CD4-positive, alpha-beta T cell (primary cell): ENCODE measurements around the gene TMEM62. TPM values are rescaled to one million over a fixed set of nuclear protein-coding genes. Genes with fewer than 3 reads are reported as not detected.

ENCODE experiments used
- ATAC-seq: fragments of 200-7000 bp; cut with Tn5 transposase; one replicate; pipeline ENCODE4 v1.10.0; 2022; ENCODE audit warnings: mild to moderate bottlenecking; ENCODE audit not compliant: poor library complexity
- CTCF ChIA-PET: fragments of 350-600 bp; sonication (Branson Sonifier 250); formaldehyde crosslinking; loops from one replicate; lab custom pipeline; 2021; ENCODE audit warnings: antibody characterized with exemption, inconsistent platforms; lab: Charles Lee
- POLR2A ChIA-PET: fragments of 350-600 bp; sonication (Branson Sonifier 250); formaldehyde crosslinking; loops from one replicate; lab custom pipeline; 2021; ENCODE audit warnings: antibody characterized with exemption, inconsistent platforms; lab: Charles Lee
- DNase-seq, 14 experiments: peaks; one replicate each; pipeline ENCODE4 v3.0.0-alpha.2; 2013 to 2020; ENCODE audit warnings: mixed read lengths in 2 of 14
- H3K27ac ChIP-seq, 2 donors: one replicate each; pipeline versions ENCODE4 v1.5.1 to v1.7.0; 2013; ENCODE audit warnings: low read length in 2 of 2, low read depth in 1 of 2, mild to moderate bottlenecking in 1 of 2
- H3K27me3 ChIP-seq, 2 experiments: 1 replicate in 1 of 2; 2 replicates in 1 of 2; pipeline versions ENCODE4 v1.6.1 to v1.7.0; 2013; ENCODE audit warnings: low read length in 2 of 2, control low read depth in 1 of 2, mild to moderate bottlenecking in 1 of 2, moderate library complexity in 1 of 2; ENCODE audit not compliant: insufficient read depth in 2 of 2, control insufficient read depth in 1 of 2
- H3K36me3 ChIP-seq: one replicate; pipeline ENCODE4 v1.6.1; 2013; ENCODE audit warnings: low read length, control low read depth; ENCODE audit not compliant: insufficient read depth
- H3K4me1 ChIP-seq: one replicate; pipeline ENCODE4 v1.6.1; 2013; ENCODE audit warnings: low read length, control low read depth; ENCODE audit not compliant: insufficient read depth
- H3K4me3 ChIP-seq: one replicate; pipeline ENCODE4 v1.5.1; 2013; ENCODE audit warnings: mild to moderate bottlenecking, low read length, moderate library complexity
- H3K9me3 ChIP-seq, 2 experiments: 1 replicate in 1 of 2; 2 replicates in 1 of 2; pipeline versions ENCODE4 v1.6.1 to v1.7.0; 2013; ENCODE audit warnings: low read length in 2 of 2, mild to moderate bottlenecking in 2 of 2, control low read depth in 1 of 2, moderate library complexity in 1 of 2; ENCODE audit not compliant: control insufficient read depth in 1 of 2, insufficient read depth in 1 of 2
- H3K27ac Mint-ChIP-seq: one replicate; pipeline ENCODE4 v1.8.0; 2020; ENCODE audit warnings: mixed read lengths
- H3K27me3 Mint-ChIP-seq: one replicate; pipeline ENCODE4 v1.8.0; 2021; ENCODE audit warnings: mixed read lengths
- H3K36me3 Mint-ChIP-seq: one replicate; pipeline ENCODE4 v1.8.0; 2021; ENCODE audit warnings: low read depth, mixed read lengths
- H3K4me1 Mint-ChIP-seq: one replicate; pipeline ENCODE4 v1.8.0; 2021; ENCODE audit warnings: low read depth, mixed read lengths
- H3K4me3 Mint-ChIP-seq: one replicate; pipeline ENCODE4 v1.8.0; 2020; ENCODE audit warnings: mild to moderate bottlenecking, mixed read lengths
- H3K9me3 Mint-ChIP-seq: one replicate; pipeline ENCODE4 v1.8.0; 2020; ENCODE audit warnings: mixed read lengths
- intact Hi-C, 2 experiments: fragments of 100-400 bp; cut with DNase I in 1 of 2; cut with micrococcal nuclease in 1 of 2; formaldehyde crosslinking; loops; one replicate each; pipeline versions ENCODE4 v1.15.1 to v1.9.0; 2023 to 2025; cut with DNase I, micrococcal nuclease
- total RNA-seq, 174 experiments: library from RNA in 2 of 174; stranded (reverse) in 2 of 174; gene quantifications; one replicate each; pipeline ENCODE4 v1.2.3 and lab custom pipeline; 2021 to 2026
- TF ChIP-seq, protein P1 (sequence below): fragments of 200-600 bp; IDR thresholded peaks from one replicate; pipeline ENCODE4 v1.8.0; 2022; ENCODE audit warnings: antibody characterized with exemption, mild to moderate bottlenecking

The TMEM62 gene
- total RNA-seq, 2 experiments from 2014 or later: 17.5 to 22.5 TPM

DNA sequence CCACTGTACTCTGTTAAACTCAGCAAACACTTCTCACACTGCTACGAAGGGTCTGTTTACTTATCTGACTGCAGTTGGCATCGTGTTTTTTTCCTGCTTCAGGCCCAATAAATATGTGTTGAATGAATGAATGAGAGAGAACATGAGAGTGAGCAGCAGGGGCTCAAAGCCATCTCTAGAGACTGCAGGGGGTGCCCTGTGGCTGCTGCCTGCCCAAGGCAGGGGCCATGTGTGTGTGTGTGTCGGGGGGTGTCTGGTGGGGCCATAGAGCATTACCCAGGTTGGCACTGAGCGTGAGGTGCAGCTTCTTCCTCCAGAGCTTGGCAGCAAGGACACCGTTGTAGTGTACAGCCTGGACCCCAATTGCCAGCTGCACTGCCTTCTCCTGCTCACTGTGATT, 72.7 kb downstream of the TMEM62 start:
- Mint-ChIP-seq H3K36me3 (no peaks in the 10 kb centered on the region), H3K27me3 (peaks cover 10% of the 10 kb centered on the region), H3K9me3 (no peaks in the 10 kb centered on the region), H3K4me1 (peaks cover 6% of the 10 kb centered on the region), H3K4me3 (no peak overlapping the region), H3K27ac (no peak overlapping the region)
- Histone ChIP-seq H3K27me3 (peaks cover 3 to 13% of the 10 kb centered on the region in 2 experiments), H3K27ac (no peak overlapping the region), H3K4me1 (peaks cover 3% of the 10 kb centered on the region), H3K9me3 (no peaks in the 10 kb centered on the region), H3K4me3 (no peak overlapping the region), H3K36me3 (no peaks in the 10 kb centered on the region)
- intact Hi-C loops: no loop called here
- DNase-seq: no peak
- ChIA-PET CTCF (no interaction called here), POLR2A (no interaction called here)
- no peak for ATAC-seq
- TF ChIP-seq, protein P1, sequence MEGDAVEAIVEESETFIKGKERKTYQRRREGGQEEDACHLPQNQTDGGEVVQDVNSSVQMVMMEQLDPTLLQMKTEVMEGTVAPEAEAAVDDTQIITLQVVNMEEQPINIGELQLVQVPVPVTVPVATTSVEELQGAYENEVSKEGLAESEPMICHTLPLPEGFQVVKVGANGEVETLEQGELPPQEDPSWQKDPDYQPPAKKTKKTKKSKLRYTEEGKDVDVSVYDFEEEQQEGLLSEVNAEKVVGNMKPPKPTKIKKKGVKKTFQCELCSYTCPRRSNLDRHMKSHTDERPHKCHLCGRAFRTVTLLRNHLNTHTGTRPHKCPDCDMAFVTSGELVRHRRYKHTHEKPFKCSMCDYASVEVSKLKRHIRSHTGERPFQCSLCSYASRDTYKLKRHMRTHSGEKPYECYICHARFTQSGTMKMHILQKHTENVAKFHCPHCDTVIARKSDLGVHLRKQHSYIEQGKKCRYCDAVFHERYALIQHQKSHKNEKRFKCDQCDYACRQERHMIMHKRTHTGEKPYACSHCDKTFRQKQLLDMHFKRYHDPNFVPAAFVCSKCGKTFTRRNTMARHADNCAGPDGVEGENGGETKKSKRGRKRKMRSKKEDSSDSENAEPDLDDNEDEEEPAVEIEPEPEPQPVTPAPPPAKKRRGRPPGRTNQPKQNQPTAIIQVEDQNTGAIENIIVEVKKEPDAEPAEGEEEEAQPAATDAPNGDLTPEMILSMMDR: no peak

DNA sequence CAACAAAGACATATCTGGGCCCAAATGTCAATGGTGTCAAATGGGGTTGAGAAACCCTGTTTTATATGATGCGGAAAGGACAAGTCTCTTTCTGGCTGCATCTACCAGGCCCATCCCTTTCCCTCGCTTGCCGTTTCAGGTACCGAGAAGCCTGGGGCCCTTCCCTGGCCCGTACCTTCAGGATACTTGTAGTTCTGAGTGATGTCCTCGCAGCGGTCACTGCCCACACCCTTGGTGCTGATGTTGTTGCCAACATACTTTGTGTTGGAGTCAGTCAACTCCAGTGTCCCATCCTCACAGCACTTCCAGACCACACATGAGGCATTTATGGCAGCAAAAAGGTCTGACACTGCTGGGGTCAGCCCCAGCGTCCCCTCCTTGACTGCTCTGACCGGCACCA, 73.6 kb downstream of the TMEM62 start:
- H3K36me3 ChIP-seq: no peaks in the 10 kb centered on the region
- Mint-ChIP-seq H3K27ac (no peak overlapping the region), H3K27me3 (peaks cover 10% of the 10 kb centered on the region), H3K9me3 (no peaks in the 10 kb centered on the region), H3K4me1 (peaks cover 6% of the 10 kb centered on the region), H3K36me3 (no peaks in the 10 kb centered on the region), H3K4me3 (no peak overlapping the region)
- peaks cover 3% of the 10 kb centered on the region for H3K4me1 ChIP-seq
- no peak overlapping the region for H3K4me3 ChIP-seq
- DNase-seq: no peak
- no peaks in the 10 kb centered on the region for H3K9me3 ChIP-seq
- peaks cover 3 to 13% of the 10 kb centered on the region in 2 experiments for H3K27me3 ChIP-seq
- TF ChIP-seq, protein P1: no peak
- ChIA-PET POLR2A (no interaction called here), CTCF (no interaction called here)
- intact Hi-C loops: no loop called here
- no peak overlapping the region for H3K27ac ChIP-seq
- no peak for ATAC-seq

DNA sequence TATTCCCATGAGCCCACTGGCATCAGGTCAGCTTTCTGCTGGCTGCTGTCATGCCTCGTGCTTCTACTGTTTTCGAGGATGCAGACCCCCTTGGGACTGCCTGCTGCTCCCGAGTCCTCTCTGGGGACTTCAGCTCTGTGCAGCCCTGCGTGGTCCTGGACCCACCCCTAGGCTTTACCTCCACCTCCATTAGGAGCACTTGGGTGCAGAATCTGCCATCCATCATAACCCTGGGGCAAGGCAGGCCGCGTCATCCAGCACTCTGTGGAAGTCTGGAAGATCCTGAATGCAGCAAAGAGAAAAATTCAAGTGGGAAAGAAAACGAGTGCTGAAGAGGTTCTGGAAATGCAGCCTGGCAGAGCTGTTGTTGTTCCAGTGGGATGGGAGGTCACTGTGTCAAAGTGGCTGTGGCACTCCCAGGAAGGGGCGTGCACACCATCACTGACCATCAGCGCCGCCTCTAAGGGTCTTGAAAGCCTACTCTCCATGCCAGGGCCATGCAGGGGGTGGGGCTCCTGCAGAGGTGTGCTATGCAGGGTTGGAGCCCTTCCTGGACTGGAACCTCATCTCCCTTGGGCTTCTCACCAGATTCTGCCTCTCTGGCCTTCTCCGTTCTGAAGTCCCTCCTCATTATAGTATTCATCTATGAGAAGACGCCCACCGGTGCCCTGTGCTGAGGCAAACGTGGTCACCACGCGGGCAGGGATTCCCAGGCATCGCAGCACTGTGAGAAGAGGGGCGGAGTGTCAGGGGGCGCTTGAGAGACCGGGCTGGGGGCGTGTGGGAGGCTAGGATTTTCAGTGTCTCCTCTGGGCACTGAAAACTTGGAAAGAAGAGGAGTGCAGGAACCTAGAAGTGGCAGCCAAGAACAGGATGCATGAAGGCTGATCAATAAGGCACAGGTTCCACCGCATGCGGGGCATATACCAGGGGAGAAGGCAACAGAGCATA, 74.9 kb downstream of the TMEM62 start:
- H3K4me3 Mint-ChIP-seq: no peak overlapping the region
- Histone ChIP-seq H3K4me1 (peaks cover 3% of the 10 kb centered on the region), H3K36me3 (no peaks in the 10 kb centered on the region), H3K9me3 (no peaks in the 10 kb centered on the region), H3K4me3 (no peak overlapping the region), H3K27me3 (peaks cover 3 to 13% of the 10 kb centered on the region in 2 experiments), H3K27ac (no peak overlapping the region)
- ChIA-PET POLR2A (no interaction called here), CTCF (no interaction called here)
- ATAC-seq (no peak), DNase-seq (no peak)
- H3K27me3 Mint-ChIP-seq: peaks cover 10% of the 10 kb centered on the region
- no peak overlapping the region for H3K27ac Mint-ChIP-seq
- H3K9me3 Mint-ChIP-seq: no peaks in the 10 kb centered on the region
- intact Hi-C loops: no loop called here
- TF ChIP-seq, protein P1: no peak
- H3K36me3 Mint-ChIP-seq: no peaks in the 10 kb centered on the region
- H3K4me1 Mint-ChIP-seq: peaks cover 6% of the 10 kb centered on the region
